GM12801 (cell line): ENCODE measurements around the gene SNRNP48.

ENCODE experiments used
- CTCF ChIP-seq: IDR thresholded peaks from one replicate; pipeline ENCODE4 v1.5.1; 2011; ENCODE audit warnings: control low read depth; ENCODE audit not compliant: insufficient read length; ENCODE audit errors: extremely low read depth

SNRNP48 gene

GRCh38 chr6:7554533-7555275, 35.3 kb upstream of the SNRNP48 start:
- TF ChIP-seq CTCF: no peak

GRCh38 chr6:7555671-7556070, 34.3 kb upstream of the SNRNP48 start:
- no peak for TF ChIP-seq CTCF

- TF ChIP-seq CTCF: no peak
These were observed 33.4 kb upstream of the SNRNP48 start for GRCh38 chr6:7556394-7557106.

- TF ChIP-seq CTCF: no peak
These were observed 32.3 kb upstream of the SNRNP48 start for GRCh38 chr6:7557652-7558051.

GRCh38 chr6:7558781-7559180, 31.2 kb upstream of the SNRNP48 start:
- no peak for TF ChIP-seq CTCF

- TF ChIP-seq CTCF: no peak
These were observed 30.8 kb upstream of the SNRNP48 start for GRCh38 chr6:7559196-7559595.

- no peak for TF ChIP-seq CTCF
These were observed 30.2 kb upstream of the SNRNP48 start for GRCh38 chr6:7559651-7560385.
